SK-N-SH (cell line): ENCODE measurements around the gene FHIP1B. TPM values are rescaled to one million over a fixed set of nuclear protein-coding genes. Genes with fewer than 3 reads are reported as not detected.

ENCODE experiments used
- CTCF ChIA-PET: fragments of 300-600, 350-600 bp; formaldehyde crosslinking; extraction: SDS; loops from one replicate; lab custom pipeline; 2021; lab: Yijun Ruan, JAX
- POLR2A ChIA-PET: fragments of 350-600 bp; sonication (Branson Sonifier 250); formaldehyde crosslinking; extraction: SDS; loops from one replicate; lab custom pipeline; 2020; ENCODE audit warnings: antibody characterized with exemption, inconsistent platforms; lab: Yijun Ruan, JAX
- DNase-seq: peaks from one replicate; pipeline ENCODE4 v3.0.0; 2012
- H2AFZ ChIP-seq: fragments of 200-600 bp; sonication (generic); 2 replicates; pipeline ENCODE4 v1.8.1; 2016; ENCODE audit warnings: antibody characterized with exemption, mild to moderate bottlenecking, low read depth
- H3F3A ChIP-seq: fragments of 200-600 bp; sonication (generic); replicated peaks from 2 replicates; pipeline ENCODE3; 2016; ENCODE audit warnings: antibody characterized with exemption, mild to moderate bottlenecking; ENCODE audit not compliant: insufficient read depth
- H3K27ac ChIP-seq, 2 experiments: fragments of 200-500 bp in 1 of 2; fragments of 200-600 bp in 1 of 2; sonication (Bioruptor generic) in 1 of 2; sonication (generic), shearing (Covaris generic) in 1 of 2; 2 replicates each; pipeline versions ENCODE4 v1.5.1 to v1.6.1; 2014 to 2016; ENCODE audit warnings: low read depth in 2 of 2, inconsistent platforms in 1 of 2, low read length in 1 of 2, mild to moderate bottlenecking in 1 of 2, mixed read lengths in 1 of 2
- H3K27me3 ChIP-seq: fragments of 200-600 bp; sonication (generic), shearing (Covaris generic); 2 replicates; pipeline ENCODE4 v1.6.1; 2016; ENCODE audit warnings: mixed run types; ENCODE audit not compliant: insufficient read depth
- H3K36me3 ChIP-seq, 2 experiments: fragments of 200-500 bp in 1 of 2; fragments of 200-600 bp in 1 of 2; sonication (Bioruptor generic) in 1 of 2; sonication (generic) in 1 of 2; replicated peaks in 1 of 2; 2 replicates each; pipeline versions ENCODE3 to v1.5.1; 2014 to 2016; ENCODE audit warnings: low read length in 1 of 2, mild to moderate bottlenecking in 1 of 2; ENCODE audit not compliant: insufficient read depth in 2 of 2, control insufficient read depth in 1 of 2
- H3K4me1 ChIP-seq, 2 experiments: fragments of 200-500 bp in 1 of 2; fragments of 200-600 bp in 1 of 2; sonication (Bioruptor generic) in 1 of 2; sonication (generic), shearing (Covaris generic) in 1 of 2; 2 replicates each; pipeline versions ENCODE4 v1.5.1 to v1.6.1; 2014 to 2016; ENCODE audit warnings: low read depth in 1 of 2, low read length in 1 of 2, mixed run types in 1 of 2; ENCODE audit not compliant: insufficient read depth in 2 of 2, control insufficient read depth in 1 of 2
- H3K4me2 ChIP-seq: fragments of 200-600 bp; sonication (generic), shearing (Covaris generic); 2 replicates; pipeline ENCODE4 v1.6.1; 2017; ENCODE audit warnings: mixed run types
- H3K4me3 ChIP-seq, 2 experiments: fragments of 200-500 bp in 1 of 2; fragments of 200-600 bp in 1 of 2; sonication (Bioruptor generic) in 1 of 2; sonication (generic), shearing (Covaris generic) in 1 of 2; 2 replicates each; pipeline versions ENCODE4 v1.5.1 to v1.8.1; 2014 to 2016; ENCODE audit warnings: low read depth in 2 of 2, inconsistent platforms in 1 of 2, low read length in 1 of 2, mild to moderate bottlenecking in 1 of 2, mixed read lengths in 1 of 2, moderate library complexity in 1 of 2
- H3K79me2 ChIP-seq: fragments of 200-600 bp; sonication (generic); 2 replicates; pipeline ENCODE4 v1.8.1; 2017; ENCODE audit warnings: mild to moderate bottlenecking; ENCODE audit not compliant: insufficient read depth
- H3K9ac ChIP-seq: fragments of 200-600 bp; sonication (generic); 2 replicates; pipeline ENCODE4 v1.6.1; 2017; ENCODE audit warnings: mixed run types
- H3K9me2 ChIP-seq: fragments of 200-600 bp; sonication (generic); 2 replicates; pipeline ENCODE4 v1.6.1; 2017; ENCODE audit warnings: mixed run types
- H3K9me3 ChIP-seq: fragments of 200-600 bp; sonication (generic); 2 replicates; pipeline ENCODE4 v1.6.1; 2017; ENCODE audit warnings: mixed run types, mild to moderate bottlenecking, moderate library complexity
- H4K20me1 ChIP-seq: fragments of 200-600 bp; sonication (generic); 2 replicates; pipeline ENCODE4 v1.6.1; 2017; ENCODE audit warnings: mild to moderate bottlenecking, mixed run types; ENCODE audit not compliant: insufficient read depth
- CHD2 ChIP-seq: fragments of 150-350 bp; IDR thresholded peaks from 2 replicates; pipeline ENCODE4 v1.6.1; 2018; ENCODE audit warnings: low read length; ENCODE audit not compliant: partially characterized antibody
- CTCF ChIP-seq: fragments of 200-600 bp; sonication (generic); IDR thresholded peaks from 2 replicates; pipeline ENCODE4 v1.6.1; 2017; ENCODE audit warnings: antibody characterized with exemption, mild to moderate bottlenecking, moderate library complexity
- EZH2phosphoT487 ChIP-seq: fragments of 200-600 bp; sonication (generic); IDR thresholded peaks from 2 replicates; pipeline ENCODE4 v1.6.1; 2017; ENCODE audit warnings: low read depth, mixed run types, mild to moderate bottlenecking, antibody characterized with exemption, moderate library complexity, borderline replicate concordance
- FOSL2 ChIP-seq: IDR thresholded peaks from 2 replicates; pipeline ENCODE4 v1.4.0; 2012; ENCODE audit warnings: low read depth, mild to moderate bottlenecking, moderate library complexity, borderline replicate concordance
- FOXM1 ChIP-seq: IDR thresholded peaks from 2 replicates; pipeline ENCODE4 v1.4.0; 2012; ENCODE audit warnings: low read depth, mild to moderate bottlenecking
- GATA2 ChIP-seq: sonication (generic); formaldehyde crosslinking; IDR thresholded peaks from 2 replicates; pipeline ENCODE4 v1.5.0; 2020; ENCODE audit warnings: mild to moderate bottlenecking, missing genetic modification reagents
- IRF3 ChIP-seq: fragments of 150-350 bp; IDR thresholded peaks from 2 replicates; pipeline ENCODE4 v1.6.1; 2016; ENCODE audit warnings: mild to moderate bottlenecking, low read depth, low read length
- MAX ChIP-seq: IDR thresholded peaks from 2 replicates; pipeline ENCODE4 v1.4.0; 2012; ENCODE audit warnings: low read depth
- MXI1 ChIP-seq: IDR thresholded peaks from 2 replicates; pipeline ENCODE4 v1.6.1; 2012; ENCODE audit warnings: mild to moderate bottlenecking, low read depth, low read length, improper control_type of control experiment
- NFIC ChIP-seq: IDR thresholded peaks from 2 replicates; pipeline ENCODE4 v1.4.0; 2012; ENCODE audit warnings: borderline replicate concordance
- NRF1 ChIP-seq: IDR thresholded peaks from 2 replicates; pipeline ENCODE4 v1.6.1; 2012; ENCODE audit warnings: low read depth, mild to moderate bottlenecking, low read length
- RAD21 ChIP-seq: IDR thresholded peaks from 2 replicates; pipeline ENCODE4 v1.6.1; 2012; ENCODE audit warnings: mild to moderate bottlenecking, low read length
- RCOR1 ChIP-seq: fragments of 150-350 bp; IDR thresholded peaks from 2 replicates; pipeline ENCODE4 v1.6.1; 2017; ENCODE audit warnings: antibody characterized with exemption, low read length
- RXRA ChIP-seq: IDR thresholded peaks from 2 replicates; pipeline ENCODE4 v1.4.0; 2012; ENCODE audit warnings: low read depth, mild to moderate bottlenecking, borderline replicate concordance
- SMC3 ChIP-seq: IDR thresholded peaks from 2 replicates; pipeline ENCODE4 v1.6.1; 2012; ENCODE audit warnings: low read depth, low read length, improper control_type of control experiment
- TAF1 ChIP-seq: IDR thresholded peaks from 2 replicates; pipeline ENCODE4 v1.6.1; 2012; ENCODE audit warnings: low read depth, mild to moderate bottlenecking, low read length, moderate library complexity, borderline replicate concordance
- TEAD4 ChIP-seq: IDR thresholded peaks from 2 replicates; pipeline ENCODE4 v1.4.0; 2012; ENCODE audit warnings: mild to moderate bottlenecking, borderline replicate concordance; ENCODE audit not compliant: insufficient read depth
- USF1 ChIP-seq: IDR thresholded peaks from 2 replicates; pipeline ENCODE4 v1.4.0; 2012; ENCODE audit warnings: low read depth, borderline replicate concordance
- USF2 ChIP-seq: fragments of 150-350 bp; IDR thresholded peaks from 2 replicates; pipeline ENCODE4 v1.6.1; 2017; ENCODE audit warnings: antibody characterized with exemption, low read length, low read depth, borderline replicate concordance
- YY1 ChIP-seq: IDR thresholded peaks from 2 replicates; pipeline ENCODE4 v1.4.0; 2012; ENCODE audit warnings: low read depth, mild to moderate bottlenecking
- ZBTB33 ChIP-seq: IDR thresholded peaks from 2 replicates; pipeline ENCODE4 v1.4.0; 2012; ENCODE audit warnings: low read depth, borderline replicate concordance
- WGBS: methylation state at CpG from one replicate; pipeline ENCODE4 v1.1.6; 2017; ENCODE audit warnings: low lambda C conversion rate; 5-methylcytosine and 5-hydroxymethylcytosine counted together
- polyA plus RNA-seq, 3 experiments: library from polyadenylated mRNA; depleted of rRNA; stranded (reverse); fragments of >200 nt; gene quantifications; 2 replicates each; pipeline ENCODE4 v1.2.3, GENCODE V29; 2012

The FHIP1B gene
- polyA plus RNA-seq, 1 of the 3 experiments (the other 2 are of a cell fraction) = 26.3 TPM

- no peak for TF ChIP-seq ZBTB33
- no peak for TF ChIP-seq CHD2
- TF ChIP-seq SMC3 = no peak
- TF ChIP-seq RAD21 = no peak
- TF ChIP-seq USF1 = no peak
- TF ChIP-seq IRF3 = no peak
- no peak for TF ChIP-seq NRF1
- no peak for TF ChIP-seq FOSL2
- no peak for TF ChIP-seq TEAD4
- no peak for TF ChIP-seq MAX
- no peak for TF ChIP-seq TAF1
- TF ChIP-seq, all 33 proteins: peak for 0
Measured at GRCh38 chr11:6201481-6201880, 33.0 kb downstream of the FHIP1B start (continued).

- POLR2A ChIA-PET = no interaction called here
- no peak for DNase-seq
- H3K27ac ChIP-seq = no peak overlapping the region
Measured at GRCh38 chr11:6200975-6201374, 33.5 kb downstream of the FHIP1B start.

More at GRCh38 chr11:6200975-6201374, 33.5 kb downstream of the FHIP1B start:
- H3K4me1 ChIP-seq = no peaks in the 10 kb centered on the region
- no peak overlapping the region for H3K9ac ChIP-seq
- H3K79me2 ChIP-seq = no peaks in the 10 kb centered on the region
- no peaks in the 10 kb centered on the region for H4K20me1 ChIP-seq
- H3K9me2 ChIP-seq = no peaks in the 10 kb centered on the region
- peaks cover under 1 to 5% of the 10 kb centered on the region in 2 experiments for H3K36me3 ChIP-seq
- no peak for TF ChIP-seq NFIC
- no peak for TF ChIP-seq GATA2 (CRISPR knock-in tag)
- no peak for TF ChIP-seq RCOR1
- TF ChIP-seq NRF1 = no peak
- no peak for TF ChIP-seq CTCF
- TF ChIP-seq EZH2phosphoT487 = no peak
- no peak for TF ChIP-seq YY1
- TF ChIP-seq FOXM1 = no peak
- no peak for TF ChIP-seq FOSL2
- TF ChIP-seq MXI1 = no peak
- TF ChIP-seq USF2 = no peak
- no peak for TF ChIP-seq RXRA
- TF ChIP-seq TAF1 = no peak
- H3K27me3 ChIP-seq = no peaks in the 10 kb centered on the region
- H3K4me3 ChIP-seq = no peak overlapping the region
- 78% methylated on average over 4 of the region's 4 CpGs for WGBS
- H3F3A ChIP-seq = no peaks in the 10 kb centered on the region
- no peak overlapping the region for H2AFZ ChIP-seq
- no peak overlapping the region for H3K4me2 ChIP-seq
- CTCF ChIA-PET = no interaction called here
- H3K9me3 ChIP-seq = no peaks in the 10 kb centered on the region
